GM20000 (cell line): ENCODE measurements around the gene ITGB5.

ENCODE experiments used
- DNase-seq: peaks from one replicate; pipeline ENCODE4 v3.0.0; 2012; ENCODE audit warnings: low spot score
- TF ChIP-seq, protein P1 (sequence below): IDR thresholded peaks from 2 replicates; pipeline ENCODE4 v1.5.1; 2012; ENCODE audit warnings: mild to moderate bottlenecking, control low read depth; ENCODE audit errors: extremely low read depth, missing control alignments

ITGB5 gene

DNA sequence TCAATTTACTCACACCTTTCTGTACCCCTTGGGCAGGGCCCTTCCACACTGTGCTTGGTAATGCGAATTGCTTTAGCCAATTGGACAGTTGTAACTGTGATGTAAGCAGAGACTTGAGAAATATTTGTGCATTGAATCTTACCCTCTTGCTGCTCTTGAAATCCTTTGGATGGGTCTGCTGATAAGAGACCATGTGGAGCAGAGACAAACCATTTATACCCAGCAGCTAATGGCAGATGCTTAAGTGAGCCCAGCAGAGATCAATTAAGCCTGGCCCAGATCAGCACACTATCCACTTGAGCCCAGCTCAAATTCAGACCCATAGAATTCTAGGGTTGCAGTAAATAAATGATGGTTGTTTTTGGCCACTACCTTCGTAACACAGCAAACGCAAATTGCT is 28.1 kb upstream of the ITGB5 start:
- TF ChIP-seq, protein P1, sequence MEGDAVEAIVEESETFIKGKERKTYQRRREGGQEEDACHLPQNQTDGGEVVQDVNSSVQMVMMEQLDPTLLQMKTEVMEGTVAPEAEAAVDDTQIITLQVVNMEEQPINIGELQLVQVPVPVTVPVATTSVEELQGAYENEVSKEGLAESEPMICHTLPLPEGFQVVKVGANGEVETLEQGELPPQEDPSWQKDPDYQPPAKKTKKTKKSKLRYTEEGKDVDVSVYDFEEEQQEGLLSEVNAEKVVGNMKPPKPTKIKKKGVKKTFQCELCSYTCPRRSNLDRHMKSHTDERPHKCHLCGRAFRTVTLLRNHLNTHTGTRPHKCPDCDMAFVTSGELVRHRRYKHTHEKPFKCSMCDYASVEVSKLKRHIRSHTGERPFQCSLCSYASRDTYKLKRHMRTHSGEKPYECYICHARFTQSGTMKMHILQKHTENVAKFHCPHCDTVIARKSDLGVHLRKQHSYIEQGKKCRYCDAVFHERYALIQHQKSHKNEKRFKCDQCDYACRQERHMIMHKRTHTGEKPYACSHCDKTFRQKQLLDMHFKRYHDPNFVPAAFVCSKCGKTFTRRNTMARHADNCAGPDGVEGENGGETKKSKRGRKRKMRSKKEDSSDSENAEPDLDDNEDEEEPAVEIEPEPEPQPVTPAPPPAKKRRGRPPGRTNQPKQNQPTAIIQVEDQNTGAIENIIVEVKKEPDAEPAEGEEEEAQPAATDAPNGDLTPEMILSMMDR, result no peak
- DNase-seq, result no peak

DNA sequence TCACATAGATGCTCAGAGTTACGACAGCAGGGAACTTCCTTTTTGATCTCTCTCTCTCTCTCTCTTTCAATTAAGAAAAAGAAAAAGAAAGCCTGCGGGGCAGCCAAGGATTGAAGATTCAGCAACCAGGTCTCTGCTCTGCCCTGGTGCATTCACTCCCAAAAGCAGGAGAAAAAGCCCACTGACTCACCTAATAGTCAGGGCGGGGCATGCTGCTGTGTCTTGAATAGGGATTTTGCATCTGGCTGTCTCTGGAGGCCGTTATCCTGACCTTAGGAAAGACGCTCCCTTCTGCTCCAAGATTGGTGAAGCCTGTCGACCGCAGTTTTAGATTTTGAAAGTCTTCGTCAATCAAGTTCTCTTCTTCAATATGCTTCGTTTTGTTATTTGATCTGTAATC is 20.8 kb upstream of the ITGB5 start:
- TF ChIP-seq, protein P1, result no peak
- DNase-seq, result no peak

DNA sequence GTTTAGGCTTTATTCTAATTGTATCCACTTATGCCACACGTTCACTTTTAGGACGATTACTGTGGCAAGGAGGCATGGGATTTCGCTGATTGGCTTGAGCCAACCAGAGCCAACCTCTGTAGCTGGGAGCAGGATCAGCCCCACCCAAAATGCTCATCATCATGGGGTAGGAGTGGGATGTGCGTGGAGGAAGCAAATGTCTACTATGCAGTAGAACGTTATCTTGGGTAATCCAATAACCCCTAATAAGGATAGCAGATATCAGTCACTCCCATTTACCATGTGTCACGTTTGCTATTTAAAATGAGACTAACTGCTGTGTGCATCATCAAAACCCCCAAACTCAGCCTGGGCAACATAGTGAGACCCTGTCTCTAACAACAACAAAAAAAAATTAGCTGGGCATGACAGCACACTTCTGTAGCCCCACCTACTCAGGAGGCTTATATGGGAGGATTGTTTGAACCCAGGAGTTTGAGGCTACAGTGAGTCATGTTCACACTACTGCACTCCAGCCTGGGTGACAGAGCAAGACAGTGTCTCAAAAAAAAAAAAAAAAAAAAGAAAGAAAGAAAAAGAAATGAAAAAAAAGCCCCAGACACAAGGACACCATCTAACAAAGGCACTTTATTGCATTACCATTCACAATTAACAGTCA is 17.8 kb upstream of the ITGB5 start:
- TF ChIP-seq, protein P1, result no peak

DNA sequence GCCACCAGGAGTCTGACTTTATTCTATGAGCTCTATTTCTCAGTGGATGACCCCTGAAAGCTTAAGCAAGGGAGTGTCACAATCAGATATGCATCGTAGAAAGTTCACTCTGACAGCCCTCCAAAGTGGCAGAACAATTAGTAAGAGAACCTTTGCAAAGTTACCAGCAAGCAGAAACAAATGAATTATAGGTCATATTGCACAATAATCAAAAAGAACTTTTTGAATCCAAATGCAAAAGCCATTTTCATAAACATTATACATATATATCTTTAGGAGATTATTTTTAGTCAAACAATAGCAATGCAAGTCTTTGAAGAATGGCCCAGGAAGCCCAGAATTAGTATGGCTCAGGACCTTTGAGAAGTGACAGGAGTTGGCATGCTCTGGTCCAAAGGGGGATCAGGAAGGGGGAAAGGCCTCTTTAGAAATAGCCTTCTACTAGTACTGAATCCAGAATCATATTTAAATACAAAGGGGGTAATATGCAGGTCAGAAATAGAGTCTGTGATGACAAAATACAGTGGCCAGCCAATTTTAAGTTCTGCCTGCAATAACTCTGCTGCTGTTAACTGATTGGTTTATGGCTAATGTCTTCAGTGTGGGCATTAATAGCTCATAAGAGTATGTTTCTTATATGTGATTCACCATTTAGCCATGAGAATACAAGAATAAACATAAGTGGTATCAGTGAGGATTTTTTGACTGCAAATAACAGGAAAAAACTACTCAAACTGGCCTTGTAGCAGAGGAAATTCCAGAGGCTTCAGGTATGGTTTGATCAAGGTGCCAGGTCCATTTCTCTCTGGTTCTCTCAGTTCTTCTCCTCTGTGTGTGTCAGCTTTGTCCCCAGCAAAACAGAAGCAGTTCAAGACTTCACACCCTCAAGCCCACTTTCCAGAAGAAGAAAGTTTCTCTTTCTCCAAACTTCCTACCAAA is 17.0 kb upstream of the ITGB5 start:
- DNase-seq, result no peak

More for the DNA sequence above, 17.8 kb upstream of the ITGB5 start:
- no peak for DNase-seq

DNA sequence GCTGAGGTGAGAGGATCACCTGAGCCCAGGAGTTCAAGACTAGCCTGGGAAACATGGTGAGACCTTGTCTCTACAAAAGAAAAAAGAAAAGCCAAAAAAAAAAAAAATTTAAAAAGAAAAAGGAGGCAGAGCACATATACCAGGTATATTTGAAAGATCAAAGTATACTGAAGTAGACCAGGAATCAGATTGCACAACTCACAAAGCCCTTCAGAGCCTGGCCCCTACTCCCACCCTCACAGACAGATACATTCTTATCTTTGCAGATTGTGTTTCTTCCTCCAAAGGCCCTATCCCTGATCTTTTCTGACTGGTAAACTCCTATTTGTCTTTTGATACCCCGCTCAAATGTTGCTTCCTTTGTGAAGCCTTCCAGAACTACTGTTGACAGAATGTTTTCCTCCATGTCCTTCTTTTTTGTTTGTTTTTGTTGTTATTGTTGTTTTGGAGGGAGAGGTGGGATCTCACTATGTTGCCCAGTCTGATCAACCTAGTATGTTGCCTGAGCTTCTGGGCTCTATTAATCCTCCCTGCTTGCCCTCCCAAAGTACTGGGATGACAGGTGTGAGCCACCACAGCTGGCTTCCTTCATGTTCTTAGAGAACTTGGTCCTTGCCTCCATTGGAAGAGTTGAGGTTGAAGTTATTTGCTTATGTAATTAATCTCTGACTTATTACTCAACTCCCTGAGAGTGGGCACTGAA is 9.8 kb upstream of the ITGB5 start:
- TF ChIP-seq, protein P1, result no peak
- DNase-seq, result no peak

More for the DNA sequence above, 17.0 kb upstream of the ITGB5 start:
- TF ChIP-seq, protein P1, result no peak

DNA sequence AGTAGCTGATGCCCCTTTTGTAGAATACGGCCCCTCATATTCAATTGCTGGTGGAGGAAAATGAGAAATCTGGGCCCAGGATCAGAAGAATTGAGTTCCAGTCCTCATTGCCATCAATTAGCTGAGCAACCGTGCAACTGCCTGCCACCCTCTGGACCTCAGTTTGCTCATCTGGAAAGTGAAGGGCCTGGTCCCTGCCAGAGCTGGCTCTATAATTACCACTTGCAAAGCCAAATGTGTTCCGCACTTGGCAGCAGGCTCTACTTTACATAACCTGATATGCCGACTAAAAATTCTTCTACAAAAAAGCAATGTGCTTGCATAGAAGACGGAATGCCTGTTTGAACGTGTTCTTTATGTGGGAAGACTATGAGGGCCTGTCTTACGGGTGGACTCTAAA is 8.6 kb upstream of the ITGB5 start:
- TF ChIP-seq, protein P1, result no peak

DNA sequence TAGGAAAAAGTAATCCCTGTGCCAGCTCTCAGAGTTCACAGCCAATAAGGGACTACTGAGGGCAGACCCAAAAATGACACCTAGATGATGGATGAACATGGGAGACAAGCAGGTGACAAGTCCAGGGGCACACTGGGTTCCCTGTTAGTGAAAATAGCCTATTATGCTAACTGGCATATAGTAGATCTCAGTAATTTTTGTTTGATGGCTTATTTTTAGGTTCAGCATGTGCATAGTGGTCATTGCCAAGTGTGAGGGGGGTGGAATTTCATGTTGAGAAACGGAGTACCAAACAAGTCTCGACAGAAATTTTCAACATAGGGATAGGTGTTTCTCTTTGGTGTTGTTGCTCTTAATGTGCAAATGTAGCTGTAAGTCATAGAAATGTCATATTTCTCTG is 6.4 kb upstream of the ITGB5 start:
- DNase-seq, result no peak
- TF ChIP-seq, protein P1, result no peak

More for the DNA sequence above, 8.6 kb upstream of the ITGB5 start:
- DNase-seq, result no peak
